Chondrocyte (in vitro differentiated cells): Measurements from ENCODE around the gene TMEM9. TPM values are rescaled to one million over a fixed set of nuclear protein-coding genes. Genes with fewer than 3 reads are reported as not detected.

Experiments used
- DNase-seq: peaks from one replicate; pipeline ENCODE4 v3.0.0; 2021; ENCODE audit warnings: mixed read lengths, low spot score
- H3K27ac Mint-ChIP-seq: one replicate; pipeline ENCODE4 v1.8.0; 2021; ENCODE audit warnings: mild to moderate bottlenecking, moderate library complexity, mixed read lengths; ENCODE audit not compliant: unreplicated experiment
- H3K27me3 Mint-ChIP-seq: 2 replicates; pipeline ENCODE4 v1.8.0; 2021; ENCODE audit warnings: low read depth, mixed read lengths
- H3K36me3 Mint-ChIP-seq: 2 replicates; pipeline ENCODE4 v1.8.0; 2021; ENCODE audit warnings: low read depth, mixed read lengths
- H3K4me1 Mint-ChIP-seq: 2 replicates; pipeline ENCODE4 v1.8.0; 2021; ENCODE audit warnings: low read depth, mild to moderate bottlenecking, mixed read lengths
- H3K4me3 Mint-ChIP-seq: one replicate; pipeline ENCODE4 v1.8.0; 2021; ENCODE audit warnings: mild to moderate bottlenecking, moderate library complexity, mixed read lengths; ENCODE audit not compliant: unreplicated experiment
- H3K9me3 Mint-ChIP-seq: 2 replicates; pipeline ENCODE4 v1.8.0; 2021; ENCODE audit warnings: low read depth, mixed read lengths
- total RNA-seq: library from RNA; stranded (reverse); gene quantifications from 3 replicates; pipeline ENCODE4 v1.2.1, GENCODE V29; 2021
- TF ChIP-seq, protein P1 (sequence below): fragments of 200-600 bp; sonication (generic); IDR thresholded peaks from 2 replicates; pipeline ENCODE4 v1.5.0; 2021; ENCODE audit warnings: antibody characterized with exemption, mild to moderate bottlenecking, moderate library complexity

The TMEM9 gene
- total RNA-seq, 1 donor from 2014 or later = 57.3 TPM

DNA sequence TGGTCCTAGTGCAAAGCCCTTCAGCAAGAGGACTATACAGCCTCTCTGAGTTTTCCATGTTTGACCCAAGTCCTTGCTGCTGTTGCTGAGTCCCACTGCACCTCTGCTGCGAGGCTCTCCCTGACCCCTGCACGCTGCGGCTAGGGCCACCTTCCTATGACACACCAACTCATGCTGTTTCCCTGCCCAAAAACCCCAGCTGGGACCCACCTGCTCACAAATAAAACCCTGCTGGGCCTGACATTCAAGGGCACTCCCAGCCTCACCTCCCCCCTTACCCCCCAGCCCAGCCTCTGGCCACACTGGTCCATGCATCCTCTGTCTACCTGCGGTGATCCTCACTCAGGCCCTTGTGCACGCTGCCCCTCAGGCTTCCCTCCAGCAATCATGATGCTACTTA, 15.0 kb downstream of the TMEM9 start:
- Mint-ChIP-seq H3K4me3 (no peak overlapping the region), H3K36me3 (peaks cover 25% of the 10 kb centered on the region), H3K4me1 (peaks cover 28% of the 10 kb centered on the region), H3K9me3 (no peaks in the 10 kb centered on the region), H3K27me3 (no peaks in the 10 kb centered on the region), H3K27ac (peak overlapping the region; percentile 51)
- TF ChIP-seq, protein P1, sequence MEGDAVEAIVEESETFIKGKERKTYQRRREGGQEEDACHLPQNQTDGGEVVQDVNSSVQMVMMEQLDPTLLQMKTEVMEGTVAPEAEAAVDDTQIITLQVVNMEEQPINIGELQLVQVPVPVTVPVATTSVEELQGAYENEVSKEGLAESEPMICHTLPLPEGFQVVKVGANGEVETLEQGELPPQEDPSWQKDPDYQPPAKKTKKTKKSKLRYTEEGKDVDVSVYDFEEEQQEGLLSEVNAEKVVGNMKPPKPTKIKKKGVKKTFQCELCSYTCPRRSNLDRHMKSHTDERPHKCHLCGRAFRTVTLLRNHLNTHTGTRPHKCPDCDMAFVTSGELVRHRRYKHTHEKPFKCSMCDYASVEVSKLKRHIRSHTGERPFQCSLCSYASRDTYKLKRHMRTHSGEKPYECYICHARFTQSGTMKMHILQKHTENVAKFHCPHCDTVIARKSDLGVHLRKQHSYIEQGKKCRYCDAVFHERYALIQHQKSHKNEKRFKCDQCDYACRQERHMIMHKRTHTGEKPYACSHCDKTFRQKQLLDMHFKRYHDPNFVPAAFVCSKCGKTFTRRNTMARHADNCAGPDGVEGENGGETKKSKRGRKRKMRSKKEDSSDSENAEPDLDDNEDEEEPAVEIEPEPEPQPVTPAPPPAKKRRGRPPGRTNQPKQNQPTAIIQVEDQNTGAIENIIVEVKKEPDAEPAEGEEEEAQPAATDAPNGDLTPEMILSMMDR = no peak
- peak; percentile 64 for DNase-seq

DNA sequence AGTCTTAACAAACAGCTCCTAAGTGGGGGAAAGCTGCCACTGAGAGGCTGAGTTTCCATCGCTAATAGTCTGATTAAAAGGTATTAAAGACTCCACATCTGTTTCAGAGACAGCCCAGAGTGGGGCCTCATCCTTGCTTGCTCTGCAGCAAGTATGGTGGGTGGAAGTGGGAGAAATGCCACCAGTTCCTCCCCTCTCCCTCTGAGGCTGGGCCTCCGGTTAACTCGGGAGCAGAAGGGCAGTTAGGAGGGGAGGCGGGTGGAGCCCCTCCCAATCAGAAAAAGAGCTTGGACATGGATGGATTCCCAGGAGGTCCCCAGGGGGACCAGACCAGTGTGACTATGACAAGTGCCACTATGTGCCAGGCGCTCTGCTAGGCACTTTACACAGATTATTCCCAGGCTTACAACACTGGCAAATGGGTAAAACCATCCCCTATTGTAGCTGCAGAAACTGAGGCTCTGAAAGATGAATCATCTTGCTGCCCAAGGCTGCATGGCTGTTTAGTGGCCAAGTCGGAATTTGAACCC, 15.9 kb downstream of the TMEM9 start:
- H3K27ac Mint-ChIP-seq = peak overlapping the region; percentile 97
- TF ChIP-seq, protein P1 = no peak
- H3K4me3 Mint-ChIP-seq = no peak overlapping the region
- H3K36me3 Mint-ChIP-seq = peaks cover 21% of the 10 kb centered on the region
- no peaks in the 10 kb centered on the region for H3K9me3 Mint-ChIP-seq
- H3K27me3 Mint-ChIP-seq = no peaks in the 10 kb centered on the region
- peaks cover 28% of the 10 kb centered on the region for H3K4me1 Mint-ChIP-seq
- DNase-seq = peak; percentile 36

DNA sequence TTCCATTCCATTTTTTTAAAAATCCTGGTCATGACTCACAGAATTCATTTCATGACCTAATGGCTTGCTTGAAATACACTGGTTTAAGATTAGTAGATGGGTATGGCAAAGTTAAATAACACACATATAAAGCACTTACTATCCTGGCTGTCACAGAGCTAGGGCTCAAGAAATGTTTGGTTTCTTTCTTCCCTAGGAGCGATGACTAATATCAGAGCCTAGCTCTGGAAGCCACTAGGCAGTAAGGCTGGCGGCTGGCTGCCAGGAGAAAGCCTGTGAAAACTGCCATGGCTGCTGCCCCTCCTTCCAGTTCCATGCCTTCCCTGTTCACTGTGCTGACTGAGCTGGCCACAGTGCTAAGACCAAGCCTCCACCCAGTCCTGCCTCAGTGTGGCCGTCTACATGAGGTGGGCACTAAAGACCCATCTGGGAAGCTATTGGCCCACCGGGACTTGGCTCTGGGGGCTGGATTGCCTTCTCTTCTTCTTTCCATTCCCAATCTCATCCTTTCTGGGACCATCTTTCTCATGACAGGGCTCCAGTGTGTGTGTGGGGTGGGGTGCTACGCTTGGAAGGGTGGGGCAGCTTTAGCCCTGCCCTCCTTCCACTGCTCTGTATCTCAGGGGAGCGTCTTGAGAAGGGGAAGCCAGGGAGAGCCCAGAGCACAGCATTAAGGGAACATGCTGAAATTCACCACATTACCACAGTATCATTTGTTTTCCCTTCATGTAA, 16.5 kb downstream of the TMEM9 start:
- H3K27ac Mint-ChIP-seq = peak overlapping the region; percentile 97

DNA sequence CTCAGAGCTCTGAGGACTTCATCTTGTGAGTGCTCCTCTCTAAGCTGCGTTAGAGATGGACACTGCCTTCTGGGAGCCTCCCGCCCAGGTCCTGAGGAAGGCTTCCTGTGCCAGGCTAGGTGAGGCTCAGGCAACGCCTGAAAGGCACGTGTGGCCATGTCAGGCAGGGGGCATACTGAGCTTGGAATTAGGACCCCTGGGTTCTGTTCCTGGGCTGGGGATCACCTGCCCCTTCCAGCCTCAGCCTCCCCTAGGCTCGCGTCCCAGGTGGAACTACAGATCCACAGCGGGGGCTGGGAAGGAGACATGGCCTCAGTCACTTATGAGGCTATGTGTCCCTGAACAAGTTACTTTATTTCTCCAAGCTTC, 17.3 kb downstream of the TMEM9 start:
- no peaks in the 10 kb centered on the region for H3K9me3 Mint-ChIP-seq
- H3K27ac Mint-ChIP-seq = peak overlapping the region; percentile 97
- peaks cover 18% of the 10 kb centered on the region for H3K36me3 Mint-ChIP-seq
- H3K27me3 Mint-ChIP-seq = no peaks in the 10 kb centered on the region
- H3K4me1 Mint-ChIP-seq = peaks cover 28% of the 10 kb centered on the region
- no peak overlapping the region for H3K4me3 Mint-ChIP-seq
- DNase-seq = peak; percentile 59
- TF ChIP-seq, protein P1 = no peak

More for the DNA sequence above, 16.5 kb downstream of the TMEM9 start:
- no peaks in the 10 kb centered on the region for H3K9me3 Mint-ChIP-seq
- no peak overlapping the region for H3K4me3 Mint-ChIP-seq
- TF ChIP-seq, protein P1 = no peak
- DNase-seq = peak; percentile 90
- no peaks in the 10 kb centered on the region for H3K27me3 Mint-ChIP-seq
- peaks cover 28% of the 10 kb centered on the region for H3K4me1 Mint-ChIP-seq
- H3K36me3 Mint-ChIP-seq = peaks cover 22% of the 10 kb centered on the region

DNA sequence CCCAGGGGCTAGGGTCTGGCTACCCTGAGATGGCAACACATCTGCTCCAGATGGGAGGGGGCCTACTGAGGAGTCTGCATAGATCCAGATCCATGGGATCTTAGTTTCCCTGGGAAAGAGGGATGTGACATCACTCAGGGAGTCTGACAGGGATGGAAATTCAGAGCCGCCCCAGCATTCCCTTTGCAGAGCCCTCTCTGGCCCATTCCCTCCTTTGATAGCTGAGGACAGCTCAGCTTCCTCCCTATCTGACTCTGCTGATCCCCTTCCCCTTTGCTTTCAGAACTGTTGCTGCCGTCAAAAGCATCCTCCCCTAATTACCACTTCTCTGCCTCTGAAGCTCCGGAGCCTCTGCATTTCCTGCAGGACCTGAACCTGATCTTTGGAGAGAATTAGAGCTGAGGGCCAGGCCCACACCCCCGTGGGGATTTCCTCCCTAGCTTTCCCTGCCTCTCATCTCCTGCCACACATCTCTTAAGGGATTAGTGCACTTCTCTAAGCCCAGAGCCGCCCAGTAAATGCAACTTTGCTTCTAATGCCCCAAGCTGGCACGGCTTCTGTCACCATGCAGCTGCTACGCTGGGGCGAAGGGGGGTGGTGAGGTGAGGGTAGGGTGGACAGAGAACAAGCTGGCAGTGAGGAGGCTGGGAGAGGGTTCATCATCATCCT, 17.8 kb downstream of the TMEM9 start:
- Mint-ChIP-seq H3K36me3 (peaks cover 18% of the 10 kb centered on the region), H3K27ac (no peak overlapping the region), H3K4me1 (peaks cover 28% of the 10 kb centered on the region), H3K9me3 (no peaks in the 10 kb centered on the region), H3K27me3 (no peaks in the 10 kb centered on the region), H3K4me3 (no peak overlapping the region)
- TF ChIP-seq, protein P1 = no peak
- no peak for DNase-seq
